ENCODE results near the gene MEP1B.

- TF ChIP-seq EZH2 (IDR thresholded peaks at IDR 0.05) (no peak), POLR2AphosphoS5 (IDR thresholded peaks at IDR 0.05; ENCODE audit: borderline replicate concordance, low read depth, low read length) (no peak), FOXP2 (optimal IDR thresholded peaks at IDR 0.05; ENCODE audit: control extremely low read depth, extremely low read length, insufficient read depth) (no peak)
Observed at GRCh38 chr18:32174719-32175118, 15.1 kb upstream of the MEP1B start.

All from SK-N-MC (cell line).